Measurements from ENCODE around the gene CEP95. TPM values are rescaled to one million over a fixed set of nuclear protein-coding genes. Genes with fewer than 3 reads are reported as not detected.

CEP95 gene
- total RNA-seq, 3 donors from 2014 or later, result 56.5 to 74.4 (median 73.2) TPM

DNA sequence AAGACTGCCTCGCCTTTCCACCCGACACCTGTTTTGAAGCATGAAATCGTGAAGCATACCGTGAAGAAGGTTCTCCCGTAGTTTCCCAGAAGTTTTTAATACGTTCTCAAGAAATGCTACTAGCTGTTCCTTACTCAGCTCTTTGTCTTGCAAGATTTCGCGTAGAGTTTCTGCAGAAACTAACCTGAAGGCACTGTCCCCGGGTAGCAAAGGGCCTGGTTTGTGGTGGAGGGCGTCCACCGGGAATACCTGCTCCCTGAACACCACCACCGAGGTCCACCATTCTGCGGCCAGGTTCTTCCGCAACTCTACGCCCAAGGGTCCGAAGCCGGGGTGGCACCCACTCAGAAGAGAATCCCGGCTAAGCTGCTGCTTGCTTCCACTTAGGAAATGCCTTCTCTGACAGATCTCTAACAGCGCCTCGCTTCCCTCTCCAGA, 10.4 kb upstream of the CEP95 start:
- H3K36me3 ChIP-seq, result peaks cover 1% of the 10 kb centered on the region
- intact Hi-C loops (cut with DNase I; ENCODE audit: low total_unique reads), result no loop called here
- no peaks in the 10 kb centered on the region for H3K27me3 ChIP-seq
- TF ChIP-seq, protein P1, sequence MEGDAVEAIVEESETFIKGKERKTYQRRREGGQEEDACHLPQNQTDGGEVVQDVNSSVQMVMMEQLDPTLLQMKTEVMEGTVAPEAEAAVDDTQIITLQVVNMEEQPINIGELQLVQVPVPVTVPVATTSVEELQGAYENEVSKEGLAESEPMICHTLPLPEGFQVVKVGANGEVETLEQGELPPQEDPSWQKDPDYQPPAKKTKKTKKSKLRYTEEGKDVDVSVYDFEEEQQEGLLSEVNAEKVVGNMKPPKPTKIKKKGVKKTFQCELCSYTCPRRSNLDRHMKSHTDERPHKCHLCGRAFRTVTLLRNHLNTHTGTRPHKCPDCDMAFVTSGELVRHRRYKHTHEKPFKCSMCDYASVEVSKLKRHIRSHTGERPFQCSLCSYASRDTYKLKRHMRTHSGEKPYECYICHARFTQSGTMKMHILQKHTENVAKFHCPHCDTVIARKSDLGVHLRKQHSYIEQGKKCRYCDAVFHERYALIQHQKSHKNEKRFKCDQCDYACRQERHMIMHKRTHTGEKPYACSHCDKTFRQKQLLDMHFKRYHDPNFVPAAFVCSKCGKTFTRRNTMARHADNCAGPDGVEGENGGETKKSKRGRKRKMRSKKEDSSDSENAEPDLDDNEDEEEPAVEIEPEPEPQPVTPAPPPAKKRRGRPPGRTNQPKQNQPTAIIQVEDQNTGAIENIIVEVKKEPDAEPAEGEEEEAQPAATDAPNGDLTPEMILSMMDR (IDR thresholded peaks at IDR 0.05), result no peak
- TF ChIP-seq POLR2AphosphoS5 (IDR thresholded peaks at IDR 0.05) (no peak), POLR2A (IDR thresholded peaks at IDR 0.05) (no peak)
- peak overlapping the region; percentile 84 to 87 for H3K27ac ChIP-seq
- H3K4me3 ChIP-seq, result peak overlapping the region; percentile 62 to 82 (median 72)
- H3K9me3 ChIP-seq, result no peaks in the 10 kb centered on the region
- no peak for DNase-seq (ENCODE audit: low spot score in 2 of 2)
- peaks cover 0 to 5% of the 10 kb centered on the region in 2 donors for H3K4me1 ChIP-seq

DNA sequence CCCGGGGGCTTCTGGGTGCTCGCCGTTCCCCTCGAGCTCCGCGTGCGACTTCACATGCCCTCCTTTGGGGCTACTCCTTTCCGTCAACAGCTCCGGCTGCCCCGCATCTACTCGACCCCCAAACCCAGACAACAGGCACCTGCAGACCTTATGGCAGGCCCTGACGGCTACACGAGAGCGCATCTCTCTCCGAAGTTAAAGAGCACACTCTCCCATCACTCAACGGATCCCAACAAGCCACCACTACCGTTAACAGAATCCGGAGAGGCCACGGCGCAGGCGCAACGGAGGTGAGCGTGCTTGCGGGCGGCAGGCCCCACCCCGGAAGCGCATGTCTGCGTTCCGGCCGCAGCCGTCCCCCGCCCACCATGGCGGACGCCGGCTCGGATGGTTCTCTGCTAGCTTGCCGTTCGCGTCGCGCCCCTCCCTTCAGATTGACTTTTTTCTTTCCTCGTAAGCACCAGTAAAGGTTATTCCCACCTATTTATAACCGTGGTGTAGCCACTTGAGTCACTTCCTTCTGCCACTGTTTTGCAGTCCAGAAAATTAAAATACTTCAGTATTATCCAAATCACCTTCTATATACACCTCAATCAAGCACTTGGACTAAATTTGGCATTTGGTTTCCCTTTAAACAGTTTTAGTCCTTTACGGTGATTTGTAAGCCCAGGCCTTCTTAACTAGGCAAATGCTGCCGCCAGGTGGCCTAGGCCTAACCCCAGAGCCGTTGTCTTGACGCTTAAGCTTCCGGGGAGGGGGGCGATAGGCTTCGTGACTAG, 9.8 kb upstream of the CEP95 start, which contains the start of gene POLG2:
POLG2 (minus strand) TSS at position 269 of the 779 bp plus-strand sequence; CDS start at position 183, 86 bp downstream.
- peaks cover 7% of the 10 kb centered on the region for H3K36me3 ChIP-seq
- TF ChIP-seq POLR2A (IDR thresholded peaks at IDR 0.05), result no peak
- TF ChIP-seq, protein P1 (IDR thresholded peaks at IDR 0.05), result peak; percentile 34 to 58 (median 49)
- peak; percentile 76 to 79 (median 77) for TF ChIP-seq POLR2AphosphoS5 (IDR thresholded peaks at IDR 0.05)
- H3K4me1 ChIP-seq, result peaks cover 0 to 5% of the 10 kb centered on the region in 2 donors
- H3K27ac ChIP-seq, result peak within 1 kb of the TSS; percentile 84 to 87
- intact Hi-C loops (cut with DNase I; ENCODE audit: low total_unique reads), result no loop called here
- no peaks in the 10 kb centered on the region for H3K27me3 ChIP-seq
- H3K9me3 ChIP-seq, result no peaks in the 10 kb centered on the region
- peak within 1 kb of the TSS; percentile 62 to 82 (median 72) for H3K4me3 ChIP-seq
- DNase-seq (ENCODE audit: low spot score in 2 of 2), result peak; percentile 86 to 87

DNA sequence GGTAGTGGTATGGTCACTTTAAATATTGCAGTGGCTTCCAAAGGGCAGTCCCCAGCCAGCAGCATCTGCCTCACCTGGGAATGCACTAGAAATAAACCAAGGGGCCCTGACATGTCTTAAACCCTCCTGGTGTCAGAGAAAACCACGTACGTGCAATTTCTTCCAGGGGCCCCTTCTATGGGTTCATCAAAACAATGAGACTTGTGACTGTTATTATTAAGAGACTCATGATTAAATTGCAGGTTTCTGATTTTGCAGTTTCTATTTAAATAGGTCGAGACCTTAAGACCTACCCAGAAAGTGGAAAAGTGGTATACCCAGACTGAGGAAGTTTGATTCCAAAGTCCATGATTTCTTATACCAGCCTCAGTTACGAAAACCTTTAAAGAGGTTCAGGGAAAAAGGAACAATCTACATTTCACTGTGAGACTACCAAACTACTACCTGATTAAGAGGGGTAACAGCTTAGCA, 9.2 kb upstream of the CEP95 start:
- peak overlapping the region; percentile 84 to 87 for H3K27ac ChIP-seq
- peaks cover 0 to 5% of the 10 kb centered on the region in 2 donors for H3K4me1 ChIP-seq
- TF ChIP-seq, protein P1 (IDR thresholded peaks at IDR 0.05), result peak in 1 of 3 donors; percentile 4
- no peak for TF ChIP-seq POLR2A (IDR thresholded peaks at IDR 0.05)
- no peak for TF ChIP-seq POLR2AphosphoS5 (IDR thresholded peaks at IDR 0.05)
- H3K36me3 ChIP-seq, result peaks cover 14% of the 10 kb centered on the region
- H3K9me3 ChIP-seq, result no peaks in the 10 kb centered on the region
- DNase-seq (ENCODE audit: low spot score in 2 of 2), result no peak
- peak overlapping the region; percentile 62 to 82 (median 72) for H3K4me3 ChIP-seq
- no peaks in the 10 kb centered on the region for H3K27me3 ChIP-seq
- intact Hi-C loops (cut with DNase I; ENCODE audit: low total_unique reads), result no loop called here

DNA sequence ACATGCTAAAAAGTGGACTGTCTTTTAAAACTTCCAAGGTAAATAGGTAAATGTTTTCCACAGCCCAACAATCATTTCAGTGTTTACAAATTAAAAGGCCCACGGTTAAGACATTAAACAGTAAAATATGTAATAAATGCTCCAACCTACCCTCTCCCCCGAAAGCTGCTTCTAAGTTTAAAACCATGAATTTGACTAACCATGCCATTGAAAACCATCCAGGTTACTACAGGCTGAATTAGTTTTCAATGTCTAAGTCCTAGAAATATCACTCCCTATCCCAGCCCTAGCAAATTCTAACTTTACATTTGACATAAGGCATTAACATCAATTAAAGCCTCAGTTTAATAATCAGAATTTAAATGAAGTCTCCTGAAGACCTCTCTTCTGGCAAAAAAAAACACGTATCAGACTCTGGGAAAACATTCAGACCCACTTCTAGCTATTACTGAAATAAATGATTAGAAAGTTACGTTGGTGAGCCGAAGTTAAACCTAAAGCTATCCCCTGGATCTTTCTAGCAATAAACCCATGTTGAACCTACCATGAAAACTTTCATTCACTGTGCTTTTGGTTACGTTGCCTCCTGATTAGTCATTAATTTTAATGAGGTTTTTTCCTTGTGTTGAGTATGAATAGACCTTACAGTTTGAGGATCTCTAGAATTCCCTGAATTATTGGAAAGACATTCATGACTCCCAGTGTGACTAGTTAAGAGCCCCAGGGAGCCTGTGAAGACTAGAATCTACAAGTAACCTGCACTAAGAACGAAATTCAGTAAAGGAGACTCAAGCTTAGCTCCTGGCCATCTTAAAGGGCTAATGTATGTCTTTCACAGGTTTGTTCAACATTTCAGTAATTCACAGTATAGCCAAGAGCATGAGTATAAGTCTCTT, 8.2 kb upstream of the CEP95 start:
- TF ChIP-seq POLR2AphosphoS5 (IDR thresholded peaks at IDR 0.05) (no peak), POLR2A (IDR thresholded peaks at IDR 0.05) (no peak)
- TF ChIP-seq, protein P1 (IDR thresholded peaks at IDR 0.05), result no peak
- peak overlapping the region in 1 of 2 donors; percentile 84 for H3K27ac ChIP-seq
- H3K9me3 ChIP-seq, result no peaks in the 10 kb centered on the region
- H3K4me3 ChIP-seq, result no peak overlapping the region
- H3K4me1 ChIP-seq, result peaks cover 0 to 12% of the 10 kb centered on the region in 2 donors
- intact Hi-C loops (cut with DNase I; ENCODE audit: low total_unique reads), result no loop called here
- H3K27me3 ChIP-seq, result no peaks in the 10 kb centered on the region
- peaks cover 23% of the 10 kb centered on the region for H3K36me3 ChIP-seq
- no peak for DNase-seq (ENCODE audit: low spot score in 2 of 2)
